Measurements from ENCODE around the gene KCNJ14. TPM values are rescaled to one million over a fixed set of nuclear protein-coding genes. Genes with fewer than 3 reads are reported as not detected.

Gene KCNJ14
- total and polyA plus RNA-seq, 2 of the 4 experiments (the other 2 are of a cell fraction), result 0.18 to 0.39 TPM

- dilution Hi-C loops (cut with HindIII; ENCODE audit: low sequenced_read_pairs, unreplicated experiment), result no loop called here
- TF ChIP-seq SMC3 (IDR thresholded peaks at IDR 0.05; ENCODE audit: low read depth, low read length) (no peak), MAFK (IDR thresholded peaks at IDR 0.05; ENCODE audit: low read depth, low read length) (no peak), MXI1 (IDR thresholded peaks at IDR 0.05; ENCODE audit: borderline replicate concordance, low read depth, low read length) (no peak), RCOR1 (IDR thresholded peaks at IDR 0.05; ENCODE audit: insufficient replicate concordance, low read length) (no peak), NFE2L2 (IDR thresholded peaks at IDR 0.05; ENCODE audit: low read depth, low read length) (no peak)
- TF ChIP-seq, protein P1, sequence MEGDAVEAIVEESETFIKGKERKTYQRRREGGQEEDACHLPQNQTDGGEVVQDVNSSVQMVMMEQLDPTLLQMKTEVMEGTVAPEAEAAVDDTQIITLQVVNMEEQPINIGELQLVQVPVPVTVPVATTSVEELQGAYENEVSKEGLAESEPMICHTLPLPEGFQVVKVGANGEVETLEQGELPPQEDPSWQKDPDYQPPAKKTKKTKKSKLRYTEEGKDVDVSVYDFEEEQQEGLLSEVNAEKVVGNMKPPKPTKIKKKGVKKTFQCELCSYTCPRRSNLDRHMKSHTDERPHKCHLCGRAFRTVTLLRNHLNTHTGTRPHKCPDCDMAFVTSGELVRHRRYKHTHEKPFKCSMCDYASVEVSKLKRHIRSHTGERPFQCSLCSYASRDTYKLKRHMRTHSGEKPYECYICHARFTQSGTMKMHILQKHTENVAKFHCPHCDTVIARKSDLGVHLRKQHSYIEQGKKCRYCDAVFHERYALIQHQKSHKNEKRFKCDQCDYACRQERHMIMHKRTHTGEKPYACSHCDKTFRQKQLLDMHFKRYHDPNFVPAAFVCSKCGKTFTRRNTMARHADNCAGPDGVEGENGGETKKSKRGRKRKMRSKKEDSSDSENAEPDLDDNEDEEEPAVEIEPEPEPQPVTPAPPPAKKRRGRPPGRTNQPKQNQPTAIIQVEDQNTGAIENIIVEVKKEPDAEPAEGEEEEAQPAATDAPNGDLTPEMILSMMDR (conservative IDR thresholded peaks at IDR 0.05; ENCODE audit: low read depth, low read length), result no peak
- TF ChIP-seq, protein P2, sequence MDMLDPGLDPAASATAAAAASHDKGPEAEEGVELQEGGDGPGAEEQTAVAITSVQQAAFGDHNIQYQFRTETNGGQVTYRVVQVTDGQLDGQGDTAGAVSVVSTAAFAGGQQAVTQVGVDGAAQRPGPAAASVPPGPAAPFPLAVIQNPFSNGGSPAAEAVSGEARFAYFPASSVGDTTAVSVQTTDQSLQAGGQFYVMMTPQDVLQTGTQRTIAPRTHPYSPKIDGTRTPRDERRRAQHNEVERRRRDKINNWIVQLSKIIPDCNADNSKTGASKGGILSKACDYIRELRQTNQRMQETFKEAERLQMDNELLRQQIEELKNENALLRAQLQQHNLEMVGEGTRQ (IDR thresholded peaks at IDR 0.05; ENCODE audit: low read depth, low read length), result no peak
- TF ChIP-seq, protein P3, sequence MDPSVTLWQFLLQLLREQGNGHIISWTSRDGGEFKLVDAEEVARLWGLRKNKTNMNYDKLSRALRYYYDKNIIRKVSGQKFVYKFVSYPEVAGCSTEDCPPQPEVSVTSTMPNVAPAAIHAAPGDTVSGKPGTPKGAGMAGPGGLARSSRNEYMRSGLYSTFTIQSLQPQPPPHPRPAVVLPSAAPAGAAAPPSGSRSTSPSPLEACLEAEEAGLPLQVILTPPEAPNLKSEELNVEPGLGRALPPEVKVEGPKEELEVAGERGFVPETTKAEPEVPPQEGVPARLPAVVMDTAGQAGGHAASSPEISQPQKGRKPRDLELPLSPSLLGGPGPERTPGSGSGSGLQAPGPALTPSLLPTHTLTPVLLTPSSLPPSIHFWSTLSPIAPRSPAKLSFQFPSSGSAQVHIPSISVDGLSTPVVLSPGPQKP (IDR thresholded peaks at IDR 0.05; ENCODE audit: borderline replicate concordance, low read depth, low read length), result no peak
- Histone ChIP-seq H2BK5ac (ENCODE audit: low read depth, low read length, poor library complexity, severe bottlenecking) (no peak overlapping the region), H2BK15ac (ENCODE audit: low read depth, low read length) (no peak overlapping the region), H4K20me1 (ENCODE audit: insufficient read depth, low read length) (no peaks in the 10 kb centered on the region), H2AFZ (replicated peaks; ENCODE audit: low read length, poor library complexity) (peak overlapping the region; percentile 50), H3K4me3 (ENCODE audit: insufficient read depth, low read depth, low read length) (no peak overlapping the region), H3K36me3 (ENCODE audit: control insufficient read depth, insufficient read depth, low read length) (no peaks in the 10 kb centered on the region), H3K9ac (ENCODE audit: low read depth, low read length) (no peak overlapping the region), H3K23ac (ENCODE audit: low read depth, low read length) (no peak overlapping the region), H3K4ac (ENCODE audit: low read depth, low read length) (no peak overlapping the region), H3K18ac (ENCODE audit: low read depth, low read length) (no peak overlapping the region), H3K9me1 (ENCODE audit: insufficient read depth, low read length) (peaks cover 14% of the 10 kb centered on the region), H2AK9ac (replicated peaks; ENCODE audit: low read depth, low read length, poor library complexity) (no peak overlapping the region), H3K27ac (ENCODE audit: insufficient read depth, low read length) (no peak overlapping the region), H3K27me3 (ENCODE audit: control insufficient read depth, insufficient read depth, low read length) (peaks cover 2% of the 10 kb centered on the region; the same call in 1 of the 2 replicates), H2BK120ac (ENCODE audit: low read depth, low read length) (no peak overlapping the region), H2BK20ac (ENCODE audit: low read depth, low read length) (no peak overlapping the region), H2AK5ac (ENCODE audit: low read depth, low read length) (no peak overlapping the region), H3K9me3 (ENCODE audit: control insufficient read depth, insufficient read depth, low read length) (no peaks in the 10 kb centered on the region), H4K8ac (ENCODE audit: low read depth in 2 of 2, low read length in 2 of 2) (no peak overlapping the region; a peak in 1 of 4 replicates), H4K91ac (ENCODE audit: insufficient read depth, low read depth, low read length) (no peak overlapping the region), H3K14ac (replicated peaks; ENCODE audit: low read depth, low read length) (no peak overlapping the region), H4K5ac (ENCODE audit: low read depth, low read length) (no peak overlapping the region), H3K79me1 (ENCODE audit: low read depth in 1 of 2, low read length in 2 of 2) (peaks cover 0 to 12% of the 10 kb centered on the region in 2 experiments; a peak in 1 of 4 replicates), H3K4me1 (ENCODE audit: control insufficient read depth, insufficient read depth, low read length) (peaks cover 12% of the 10 kb centered on the region), H3K56ac (ENCODE audit: extremely low read depth, insufficient read depth, low read length) (no peak overlapping the region), H3K4me2 (ENCODE audit: low read depth, low read length) (no peak overlapping the region)
- CTCF ChIA-PET, result interaction anchor here (1.2 to 4.4 kb wide), 2 partner anchors 19 to 94 kb away, joined by 3 to 35 read pairs; no protein-coding TSS in a partner anchor
- in situ Hi-C loops (cut with MboI; ENCODE audit: low sequenced_read_pairs), result no loop called here
- intact Hi-C loops (cut with micrococcal nuclease), result no loop called here
- no peak for DNase-seq
- no peak for ATAC-seq (ENCODE audit: low read depth)
- WGBS, 2 experiments (ENCODE audit: extremely low coverage in 2 of 2, insufficient read length in 1 of 2), result 25% methylated on average over 3 of the region's 50 CpGs; no CpG with 5 or more reads in 1 of the 2 experiments
- BruUV-seq (replicated peaks), result no TSS peak
- POLR2A ChIA-PET (ENCODE audit: unreplicated experiment), result no interaction called here
Observed at GRCh38 chr19:48490981-48491792, 35.8 kb downstream of the KCNJ14 start.

Measured in IMR-90 (cell line).